Measurements from ENCODE around the gene NUP205. TPM values are rescaled to one million over a fixed set of nuclear protein-coding genes. Genes with fewer than 3 reads are reported as not detected.

NUP205 gene, protein sequence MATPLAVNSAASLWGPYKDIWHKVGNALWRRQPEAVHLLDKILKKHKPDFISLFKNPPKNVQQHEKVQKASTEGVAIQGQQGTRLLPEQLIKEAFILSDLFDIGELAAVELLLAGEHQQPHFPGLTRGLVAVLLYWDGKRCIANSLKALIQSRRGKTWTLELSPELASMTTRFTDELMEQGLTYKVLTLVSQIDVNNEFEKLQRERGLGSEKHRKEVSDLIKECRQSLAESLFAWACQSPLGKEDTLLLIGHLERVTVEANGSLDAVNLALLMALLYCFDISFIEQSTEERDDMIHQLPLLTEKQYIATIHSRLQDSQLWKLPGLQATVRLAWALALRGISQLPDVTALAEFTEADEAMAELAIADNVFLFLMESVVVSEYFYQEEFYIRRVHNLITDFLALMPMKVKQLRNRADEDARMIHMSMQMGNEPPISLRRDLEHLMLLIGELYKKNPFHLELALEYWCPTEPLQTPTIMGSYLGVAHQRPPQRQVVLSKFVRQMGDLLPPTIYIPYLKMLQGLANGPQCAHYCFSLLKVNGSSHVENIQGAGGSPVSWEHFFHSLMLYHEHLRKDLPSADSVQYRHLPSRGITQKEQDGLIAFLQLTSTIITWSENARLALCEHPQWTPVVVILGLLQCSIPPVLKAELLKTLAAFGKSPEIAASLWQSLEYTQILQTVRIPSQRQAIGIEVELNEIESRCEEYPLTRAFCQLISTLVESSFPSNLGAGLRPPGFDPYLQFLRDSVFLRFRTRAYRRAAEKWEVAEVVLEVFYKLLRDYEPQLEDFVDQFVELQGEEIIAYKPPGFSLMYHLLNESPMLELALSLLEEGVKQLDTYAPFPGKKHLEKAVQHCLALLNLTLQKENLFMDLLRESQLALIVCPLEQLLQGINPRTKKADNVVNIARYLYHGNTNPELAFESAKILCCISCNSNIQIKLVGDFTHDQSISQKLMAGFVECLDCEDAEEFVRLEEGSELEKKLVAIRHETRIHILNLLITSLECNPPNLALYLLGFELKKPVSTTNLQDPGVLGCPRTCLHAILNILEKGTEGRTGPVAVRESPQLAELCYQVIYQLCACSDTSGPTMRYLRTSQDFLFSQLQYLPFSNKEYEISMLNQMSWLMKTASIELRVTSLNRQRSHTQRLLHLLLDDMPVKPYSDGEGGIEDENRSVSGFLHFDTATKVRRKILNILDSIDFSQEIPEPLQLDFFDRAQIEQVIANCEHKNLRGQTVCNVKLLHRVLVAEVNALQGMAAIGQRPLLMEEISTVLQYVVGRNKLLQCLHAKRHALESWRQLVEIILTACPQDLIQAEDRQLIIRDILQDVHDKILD (N-terminal part only)
- total RNA-seq: 100 to 1,000 TPM; 145 to 148 TPM

DNA sequence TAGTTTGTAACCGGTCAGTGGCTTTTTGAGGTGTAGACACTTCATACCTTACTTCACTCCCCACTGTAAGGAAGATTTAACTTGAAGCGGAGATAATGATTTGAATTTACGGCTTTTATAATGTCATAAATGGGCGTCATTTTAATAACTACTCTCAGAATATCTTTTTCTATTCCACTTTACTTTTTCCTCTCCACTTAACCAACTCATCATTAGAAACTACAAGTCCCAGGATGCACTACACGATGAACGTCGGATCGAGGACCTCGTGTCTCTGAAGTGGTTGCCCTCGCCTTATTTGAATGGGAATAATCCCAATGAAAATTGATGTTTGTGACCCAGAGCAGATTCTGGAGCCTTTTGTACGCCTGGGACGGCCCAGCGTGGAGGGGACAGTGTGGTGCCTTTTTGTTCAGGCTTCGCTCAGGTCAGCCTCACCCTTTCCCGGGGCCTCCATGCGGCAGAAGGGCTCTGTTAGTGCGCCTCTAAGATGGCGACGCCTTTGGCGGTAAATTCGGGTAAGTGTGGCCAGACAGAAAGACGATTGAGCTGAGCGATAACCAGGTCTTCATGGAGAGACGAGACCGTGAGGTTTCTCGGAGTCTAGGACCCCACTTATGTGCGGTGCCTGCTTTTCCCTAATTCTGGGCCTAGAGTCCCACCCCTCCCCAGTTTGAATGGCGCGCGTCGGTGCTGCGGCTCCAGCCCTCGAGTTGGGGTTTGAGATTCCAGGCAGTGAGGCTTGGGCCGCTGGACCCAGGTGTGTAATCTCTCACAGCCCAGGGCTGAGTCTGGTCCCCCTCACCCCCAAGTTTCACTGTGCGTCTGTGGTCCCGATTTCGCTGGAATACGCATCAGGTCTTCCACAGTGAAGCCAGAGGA, at the start of gene NUP205:
Gene NUP205, plus strand, starts transcription at position 463 of the 882 bp plus-strand sequence. Its CDS starts 28 bp downstream, at position 491.
- H3K4me3 Mint-ChIP-seq: peak within 1 kb of the TSS; percentile 33
- H3K27ac Mint-ChIP-seq: no peak within 1 kb of the TSS
- H3K36me3 Mint-ChIP-seq: peaks cover 12% of the 10 kb centered on the region

GRCh38 chr7:135508883-135509588, 48.7 kb upstream of the NUP205 start:
- peaks cover 3% of the 10 kb centered on the region for H3K36me3 Mint-ChIP-seq

More for the DNA sequence above, at the start of gene NUP205:
- H3K9me3 Mint-ChIP-seq: no peaks in the 10 kb centered on the region
- peaks cover 19% of the 10 kb centered on the region for H3K4me1 Mint-ChIP-seq
- peaks cover 4% of the 10 kb centered on the region for H3K27me3 Mint-ChIP-seq
- DNase-seq: peak; percentile 73

GRCh38 chr7:135509589-135509838, 48.2 kb upstream of the NUP205 start:
- Mint-ChIP-seq H3K4me1 (peaks cover 17% of the 10 kb centered on the region), H3K9me3 (no peaks in the 10 kb centered on the region), H3K36me3 (peaks cover 3% of the 10 kb centered on the region), H3K27me3 (no peaks in the 10 kb centered on the region), H3K4me3 (no peak overlapping the region), H3K27ac (no peak overlapping the region)
- DNase-seq: no peak

More at GRCh38 chr7:135508883-135509588, 48.7 kb upstream of the NUP205 start:
- no peaks in the 10 kb centered on the region for H3K27me3 Mint-ChIP-seq
- H3K4me1 Mint-ChIP-seq: peaks cover 18% of the 10 kb centered on the region
- no peak overlapping the region for H3K27ac Mint-ChIP-seq
- no peaks in the 10 kb centered on the region for H3K9me3 Mint-ChIP-seq
- peak; percentile 45 for DNase-seq
- no peak overlapping the region for H3K4me3 Mint-ChIP-seq

DNA sequence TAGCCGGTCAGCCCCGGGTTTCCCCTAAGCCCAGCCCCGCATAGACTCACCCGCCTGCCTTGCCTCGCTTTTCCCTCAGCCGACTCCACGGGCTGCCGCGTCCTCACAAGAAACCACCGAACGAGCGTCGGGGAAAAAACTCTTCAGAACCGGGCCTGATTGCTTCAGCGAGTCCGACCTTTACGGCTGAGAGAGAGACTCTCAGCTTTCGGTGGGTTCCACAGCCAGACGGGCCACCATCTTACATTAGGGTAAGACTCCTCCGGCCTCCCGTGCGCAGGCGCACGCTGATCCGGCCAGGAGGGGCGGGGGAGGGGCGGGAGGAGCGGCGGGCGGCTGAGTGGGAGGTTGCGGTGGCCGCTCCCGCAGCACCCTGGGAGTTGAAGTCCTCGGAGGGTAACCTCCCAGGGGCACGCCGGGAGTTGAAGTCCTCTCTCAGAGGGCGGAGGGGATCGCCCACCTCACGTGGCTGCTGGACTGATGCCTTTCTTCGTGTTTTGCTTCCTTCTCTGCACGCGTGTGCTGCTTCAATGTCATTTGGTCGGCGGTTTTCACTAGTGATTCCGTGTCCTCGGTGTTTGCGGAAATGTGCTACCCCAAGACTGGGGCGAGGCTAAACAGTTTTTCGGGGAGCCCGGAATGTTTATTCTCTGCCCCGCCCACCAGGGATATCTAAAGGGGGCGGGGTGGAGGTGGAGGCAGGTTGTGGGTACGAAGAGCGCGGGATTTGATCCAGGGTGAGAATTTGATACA, 47.7 kb upstream of the NUP205 start, which contains the start of gene CNOT4:
Gene CNOT4, minus strand, starts transcription at position 264 of the 753 bp plus-strand sequence. CDS start 71,771 bp downstream, outside the sequence.
- no peaks in the 10 kb centered on the region for H3K9me3 Mint-ChIP-seq
- H3K4me3 Mint-ChIP-seq: no peak within 1 kb of the TSS
- peak; percentile 93 for DNase-seq
- H3K27me3 Mint-ChIP-seq: no peaks in the 10 kb centered on the region
- peaks cover 1% of the 10 kb centered on the region for H3K36me3 Mint-ChIP-seq
- no peak within 1 kb of the TSS for H3K27ac Mint-ChIP-seq
- peaks cover 17% of the 10 kb centered on the region for H3K4me1 Mint-ChIP-seq

GRCh38 chr7:135510592-135511183, 47.0 kb upstream of the NUP205 start:
- Mint-ChIP-seq H3K27me3 (no peaks in the 10 kb centered on the region), H3K36me3 (no peaks in the 10 kb centered on the region), H3K4me3 (no peak overlapping the region), H3K9me3 (no peaks in the 10 kb centered on the region), H3K27ac (no peak overlapping the region), H3K4me1 (peaks cover 17% of the 10 kb centered on the region)
- no peak for DNase-seq

- Mint-ChIP-seq H3K9me3 (no peaks in the 10 kb centered on the region), H3K27ac (no peak overlapping the region), H3K27me3 (no peaks in the 10 kb centered on the region), H3K4me3 (no peak overlapping the region), H3K4me1 (peaks cover 9% of the 10 kb centered on the region), H3K36me3 (no peaks in the 10 kb centered on the region)
- peak; percentile 3 for DNase-seq
Measured at GRCh38 chr7:135512135-135512887, 45.4 kb upstream of the NUP205 start.

- Mint-ChIP-seq H3K9me3 (no peaks in the 10 kb centered on the region), H3K4me3 (no peak overlapping the region)
- DNase-seq: no peak
Measured at GRCh38 chr7:135514856-135515255, 42.9 kb upstream of the NUP205 start.

DNA sequence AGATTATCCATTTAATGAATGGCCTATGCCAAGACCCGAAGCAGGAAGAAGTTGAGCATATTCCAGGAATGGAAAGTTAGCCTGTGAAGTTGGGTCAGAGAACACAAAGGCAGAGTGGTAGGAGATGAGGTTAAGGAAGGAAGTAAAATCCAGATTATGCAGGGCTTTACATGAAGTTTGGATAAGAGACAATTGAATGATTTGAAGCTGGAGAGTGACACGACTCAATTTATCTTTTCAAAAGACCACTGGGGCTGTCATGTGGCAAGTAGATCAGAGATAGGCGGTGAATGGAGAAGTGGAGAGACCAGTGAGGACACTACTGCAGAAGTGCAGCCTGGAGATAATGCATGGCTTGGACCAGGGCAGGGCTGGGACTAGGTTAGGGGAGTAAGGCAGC, 40.7 kb upstream of the NUP205 start:
- Mint-ChIP-seq H3K9me3 (no peaks in the 10 kb centered on the region), H3K4me1 (no peaks in the 10 kb centered on the region), H3K36me3 (no peaks in the 10 kb centered on the region), H3K4me3 (no peak overlapping the region), H3K27me3 (no peaks in the 10 kb centered on the region), H3K27ac (no peak overlapping the region)
- DNase-seq: no peak

More at GRCh38 chr7:135514856-135515255, 42.9 kb upstream of the NUP205 start:
- Mint-ChIP-seq H3K27ac (no peak overlapping the region), H3K4me1 (no peaks in the 10 kb centered on the region), H3K27me3 (no peaks in the 10 kb centered on the region), H3K36me3 (no peaks in the 10 kb centered on the region)

DNA sequence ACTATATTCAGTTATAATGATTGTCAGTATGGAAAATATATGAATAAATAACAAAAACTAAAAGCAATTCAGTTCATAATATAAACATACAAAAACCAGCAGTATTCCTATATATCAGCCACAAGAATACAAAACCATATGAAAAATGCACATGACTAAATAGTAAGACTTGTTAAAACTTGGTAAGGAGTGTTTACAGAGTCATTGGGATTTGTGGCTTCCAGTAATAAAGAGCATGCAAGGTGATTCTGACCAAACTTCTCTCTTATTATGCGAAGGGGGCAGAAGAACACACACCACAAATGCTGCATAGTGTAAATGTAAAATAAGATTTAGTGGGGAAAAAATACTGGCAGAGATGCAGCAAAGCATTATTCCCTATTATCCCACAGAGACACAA, 39.0 kb upstream of the NUP205 start:
- no peak overlapping the region for H3K27ac Mint-ChIP-seq
- no peaks in the 10 kb centered on the region for H3K27me3 Mint-ChIP-seq
- no peaks in the 10 kb centered on the region for H3K4me1 Mint-ChIP-seq
- H3K4me3 Mint-ChIP-seq: no peak overlapping the region
- no peak for DNase-seq
- H3K9me3 Mint-ChIP-seq: no peaks in the 10 kb centered on the region
- H3K36me3 Mint-ChIP-seq: no peaks in the 10 kb centered on the region

DNA sequence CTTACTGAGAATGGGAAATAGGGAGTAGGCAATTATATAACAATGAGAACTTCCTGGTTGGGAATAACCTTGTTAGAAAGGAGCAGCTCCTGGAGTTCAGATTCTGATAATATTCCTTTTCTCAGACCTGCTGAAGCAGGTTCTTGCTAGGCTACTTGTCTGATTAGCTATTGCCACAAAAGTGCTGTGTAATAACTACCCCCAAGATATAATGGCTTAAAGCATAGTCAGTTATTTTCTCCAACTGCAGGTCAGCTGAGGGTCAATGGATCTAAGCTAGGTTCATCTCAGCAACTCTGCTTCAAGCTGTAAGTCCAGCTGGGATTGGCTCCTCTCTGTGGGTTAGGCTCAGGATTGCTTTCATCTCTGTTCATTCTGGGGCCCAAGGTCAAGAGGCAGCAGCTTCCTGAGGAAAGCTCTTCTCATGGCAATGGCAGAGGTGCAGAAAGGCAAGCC, 38.5 kb upstream of the NUP205 start:
- no peak overlapping the region for H3K27ac Mint-ChIP-seq
- H3K9me3 Mint-ChIP-seq: no peaks in the 10 kb centered on the region
- no peaks in the 10 kb centered on the region for H3K27me3 Mint-ChIP-seq
- H3K4me3 Mint-ChIP-seq: no peak overlapping the region
- H3K36me3 Mint-ChIP-seq: no peaks in the 10 kb centered on the region
- DNase-seq: no peak
- no peaks in the 10 kb centered on the region for H3K4me1 Mint-ChIP-seq

GRCh38 chr7:135519871-135520270, 37.8 kb upstream of the NUP205 start:
- no peak overlapping the region for H3K27ac Mint-ChIP-seq
- no peak overlapping the region for H3K4me3 Mint-ChIP-seq
- H3K27me3 Mint-ChIP-seq: no peaks in the 10 kb centered on the region
- no peaks in the 10 kb centered on the region for H3K36me3 Mint-ChIP-seq
- H3K4me1 Mint-ChIP-seq: no peaks in the 10 kb centered on the region
- H3K9me3 Mint-ChIP-seq: no peaks in the 10 kb centered on the region
- no peak for DNase-seq

DNA sequence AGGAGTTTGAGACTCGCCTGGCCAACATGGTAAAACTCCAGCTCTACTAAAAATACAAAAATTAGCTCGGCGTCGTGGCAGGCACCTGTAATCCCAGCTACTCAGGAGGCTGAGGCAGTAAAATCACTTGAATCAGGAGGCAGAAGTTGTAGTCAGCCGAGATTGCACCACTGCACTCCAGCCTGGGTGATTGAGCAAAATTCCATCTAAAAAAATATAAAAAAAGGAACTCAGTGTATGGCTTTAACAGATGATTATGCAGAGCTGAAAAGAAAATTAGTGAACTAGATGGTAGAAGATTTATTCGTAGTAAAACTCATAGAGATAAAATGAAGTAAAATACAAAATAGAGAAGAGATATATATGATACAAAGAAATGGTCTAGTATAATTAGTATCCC, 35.2 kb upstream of the NUP205 start:
- H3K27me3 Mint-ChIP-seq: no peaks in the 10 kb centered on the region
- H3K4me1 Mint-ChIP-seq: no peaks in the 10 kb centered on the region
- H3K27ac Mint-ChIP-seq: no peak overlapping the region
- no peak for DNase-seq
- H3K9me3 Mint-ChIP-seq: no peaks in the 10 kb centered on the region
- no peak overlapping the region for H3K4me3 Mint-ChIP-seq
- H3K36me3 Mint-ChIP-seq: no peaks in the 10 kb centered on the region
